ENCODE results near the gene RAB17.

DNA sequence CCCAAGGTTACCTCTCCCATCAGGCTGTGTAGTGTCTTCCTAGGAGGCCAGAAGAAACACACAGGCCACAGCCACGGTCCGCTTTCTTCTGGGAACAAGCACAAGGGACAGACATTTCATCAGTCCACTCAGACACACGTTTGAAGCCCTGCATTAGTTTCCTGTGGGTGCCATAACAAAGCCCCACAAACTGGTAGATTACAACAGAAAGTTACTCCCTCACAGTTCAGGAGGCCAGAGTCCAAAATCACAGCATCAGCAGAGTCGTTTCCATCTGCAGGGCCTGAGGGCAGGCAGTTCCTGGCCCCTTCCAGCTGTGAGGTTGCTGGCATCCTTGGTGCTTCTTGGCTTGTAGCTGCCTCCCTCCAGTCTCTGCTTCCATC lies 32.9 kb downstream of the RAB17 start:
- TF ChIP-seq, protein P1, sequence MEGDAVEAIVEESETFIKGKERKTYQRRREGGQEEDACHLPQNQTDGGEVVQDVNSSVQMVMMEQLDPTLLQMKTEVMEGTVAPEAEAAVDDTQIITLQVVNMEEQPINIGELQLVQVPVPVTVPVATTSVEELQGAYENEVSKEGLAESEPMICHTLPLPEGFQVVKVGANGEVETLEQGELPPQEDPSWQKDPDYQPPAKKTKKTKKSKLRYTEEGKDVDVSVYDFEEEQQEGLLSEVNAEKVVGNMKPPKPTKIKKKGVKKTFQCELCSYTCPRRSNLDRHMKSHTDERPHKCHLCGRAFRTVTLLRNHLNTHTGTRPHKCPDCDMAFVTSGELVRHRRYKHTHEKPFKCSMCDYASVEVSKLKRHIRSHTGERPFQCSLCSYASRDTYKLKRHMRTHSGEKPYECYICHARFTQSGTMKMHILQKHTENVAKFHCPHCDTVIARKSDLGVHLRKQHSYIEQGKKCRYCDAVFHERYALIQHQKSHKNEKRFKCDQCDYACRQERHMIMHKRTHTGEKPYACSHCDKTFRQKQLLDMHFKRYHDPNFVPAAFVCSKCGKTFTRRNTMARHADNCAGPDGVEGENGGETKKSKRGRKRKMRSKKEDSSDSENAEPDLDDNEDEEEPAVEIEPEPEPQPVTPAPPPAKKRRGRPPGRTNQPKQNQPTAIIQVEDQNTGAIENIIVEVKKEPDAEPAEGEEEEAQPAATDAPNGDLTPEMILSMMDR (optimal IDR thresholded peaks at IDR 0.05 in 1 of 3, IDR thresholded peaks at IDR 0.05 in 1 of 3, conservative IDR thresholded peaks at IDR 0.05 in 1 of 3; ENCODE audit: extremely low read depth in 1 of 3, insufficient read depth in 2 of 3, low read length in 3 of 3), result no peak
- no peak for TF ChIP-seq EZH2 (IDR thresholded peaks at IDR 0.05; ENCODE audit: low read length)

All from keratinocyte (primary cell).